Osteocyte (in vitro differentiated cells): Measurements from ENCODE around the gene UPK1B. TPM values are rescaled to one million over a fixed set of nuclear protein-coding genes. Genes with fewer than 3 reads are reported as not detected.

ENCODE experiments used
- DNase-seq: peaks from one replicate; pipeline ENCODE4 v3.0.0; 2021; ENCODE audit warnings: mixed read lengths; ENCODE audit not compliant: unreplicated experiment; ENCODE audit errors: extremely low spot score
- H3K27ac Mint-ChIP-seq: one replicate; pipeline ENCODE4 v1.8.0; 2021; ENCODE audit warnings: mild to moderate bottlenecking, mixed read lengths; ENCODE audit not compliant: unreplicated experiment
- H3K27me3 Mint-ChIP-seq: one replicate; pipeline ENCODE4 v1.8.0; 2021; ENCODE audit warnings: mixed read lengths; ENCODE audit not compliant: unreplicated experiment
- H3K36me3 Mint-ChIP-seq: one replicate; pipeline ENCODE4 v1.8.0; 2021; ENCODE audit warnings: mixed read lengths; ENCODE audit not compliant: unreplicated experiment
- H3K4me1 Mint-ChIP-seq: one replicate; pipeline ENCODE4 v1.8.0; 2021; ENCODE audit warnings: mixed read lengths; ENCODE audit not compliant: unreplicated experiment
- H3K4me3 Mint-ChIP-seq: one replicate; pipeline ENCODE4 v1.8.0; 2021; ENCODE audit warnings: mild to moderate bottlenecking, moderate library complexity, mixed read lengths; ENCODE audit not compliant: unreplicated experiment
- H3K9me3 Mint-ChIP-seq: one replicate; pipeline ENCODE4 v1.8.0; 2021; ENCODE audit warnings: mixed read lengths; ENCODE audit not compliant: unreplicated experiment
- CTCF ChIP-seq: fragments of 200-600 bp; sonication (generic); IDR thresholded peaks from 2 replicates; pipeline ENCODE4 v1.5.0; 2021; ENCODE audit warnings: antibody characterized with exemption, mild to moderate bottlenecking, moderate library complexity
- total RNA-seq: library from RNA; stranded (reverse); gene quantifications from 2 replicates; pipeline ENCODE4 v1.2.1, GENCODE V29; 2021

Gene UPK1B
- total RNA-seq, 1 donor from 2014 or later = 0.24 TPM

- H3K27me3 Mint-ChIP-seq = no peaks in the 10 kb centered on the region
- peaks cover 53% of the 10 kb centered on the region for H3K36me3 Mint-ChIP-seq
- no peaks in the 10 kb centered on the region for H3K9me3 Mint-ChIP-seq
- H3K4me1 Mint-ChIP-seq = no peaks in the 10 kb centered on the region
- TF ChIP-seq CTCF = no peak
- H3K4me3 Mint-ChIP-seq = no peak overlapping the region
- DNase-seq = no peak
- no peak overlapping the region for H3K27ac Mint-ChIP-seq
Measured at GRCh38 chr3:119222391-119222790, 49.0 kb downstream of the UPK1B start.

DNA sequence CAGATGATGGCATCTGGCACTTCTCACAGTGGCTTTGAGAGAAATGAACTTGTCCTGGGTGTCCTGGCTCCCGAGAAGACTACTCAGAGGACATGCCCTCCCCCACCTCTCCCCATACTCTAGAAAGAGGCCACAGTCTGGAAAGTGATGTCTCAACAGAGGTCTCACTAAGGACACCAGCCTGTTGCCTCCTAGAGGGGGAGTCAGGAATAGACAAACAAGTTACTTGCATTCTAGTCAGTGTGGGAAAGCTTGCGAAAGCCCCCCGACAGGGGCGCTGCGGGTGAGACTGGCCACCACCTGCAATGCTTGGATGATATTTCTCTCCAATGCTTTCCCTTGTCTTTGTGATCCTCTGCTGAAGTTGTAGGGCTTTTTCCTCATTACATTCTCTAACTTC is 50.1 kb downstream of the UPK1B start:
- no peak overlapping the region for H3K27ac Mint-ChIP-seq
- no peak overlapping the region for H3K4me3 Mint-ChIP-seq
- TF ChIP-seq CTCF = no peak
- H3K4me1 Mint-ChIP-seq = no peaks in the 10 kb centered on the region
- DNase-seq = no peak
- H3K27me3 Mint-ChIP-seq = no peaks in the 10 kb centered on the region
- H3K9me3 Mint-ChIP-seq = no peaks in the 10 kb centered on the region
- H3K36me3 Mint-ChIP-seq = peaks cover 57% of the 10 kb centered on the region

- H3K9me3 Mint-ChIP-seq = no peaks in the 10 kb centered on the region
- no peak for TF ChIP-seq CTCF
- peaks cover 61% of the 10 kb centered on the region for H3K36me3 Mint-ChIP-seq
- no peak for DNase-seq
- H3K4me3 Mint-ChIP-seq = no peak overlapping the region
- no peaks in the 10 kb centered on the region for H3K4me1 Mint-ChIP-seq
- no peaks in the 10 kb centered on the region for H3K27me3 Mint-ChIP-seq
- H3K27ac Mint-ChIP-seq = no peak overlapping the region
Measured at GRCh38 chr3:119225121-119225520, 51.7 kb downstream of the UPK1B start.

GRCh38 chr3:119227070-119227850 is 53.9 kb downstream of the UPK1B start:
- Mint-ChIP-seq H3K9me3 (no peaks in the 10 kb centered on the region), H3K4me1 (no peaks in the 10 kb centered on the region), H3K4me3 (no peak overlapping the region), H3K27me3 (no peaks in the 10 kb centered on the region), H3K27ac (no peak overlapping the region), H3K36me3 (peaks cover 59% of the 10 kb centered on the region)
- no peak for TF ChIP-seq CTCF
- no peak for DNase-seq

- DNase-seq = no peak
- peaks cover 55% of the 10 kb centered on the region for H3K36me3 Mint-ChIP-seq
- H3K4me3 Mint-ChIP-seq = no peak overlapping the region
- no peak overlapping the region for H3K27ac Mint-ChIP-seq
- no peaks in the 10 kb centered on the region for H3K27me3 Mint-ChIP-seq
- H3K9me3 Mint-ChIP-seq = no peaks in the 10 kb centered on the region
- no peaks in the 10 kb centered on the region for H3K4me1 Mint-ChIP-seq
- no peak for TF ChIP-seq CTCF
Measured at GRCh38 chr3:119228373-119229145, 55.2 kb downstream of the UPK1B start.
